ENCODE data around the gene SEMA3F.

- TF ChIP-seq CTCF (IDR thresholded peaks at IDR 0.05; ENCODE audit: insufficient read depth, low read length) (no peak), POLR2AphosphoS5 (IDR thresholded peaks at IDR 0.05; ENCODE audit: low read depth) (no peak)
Observed at GRCh38 chr3:50187750-50188149, 32.6 kb downstream of the SEMA3F start.
